Measurements from ENCODE around the gene ALDH3B1.

Gene ALDH3B1

DNA sequence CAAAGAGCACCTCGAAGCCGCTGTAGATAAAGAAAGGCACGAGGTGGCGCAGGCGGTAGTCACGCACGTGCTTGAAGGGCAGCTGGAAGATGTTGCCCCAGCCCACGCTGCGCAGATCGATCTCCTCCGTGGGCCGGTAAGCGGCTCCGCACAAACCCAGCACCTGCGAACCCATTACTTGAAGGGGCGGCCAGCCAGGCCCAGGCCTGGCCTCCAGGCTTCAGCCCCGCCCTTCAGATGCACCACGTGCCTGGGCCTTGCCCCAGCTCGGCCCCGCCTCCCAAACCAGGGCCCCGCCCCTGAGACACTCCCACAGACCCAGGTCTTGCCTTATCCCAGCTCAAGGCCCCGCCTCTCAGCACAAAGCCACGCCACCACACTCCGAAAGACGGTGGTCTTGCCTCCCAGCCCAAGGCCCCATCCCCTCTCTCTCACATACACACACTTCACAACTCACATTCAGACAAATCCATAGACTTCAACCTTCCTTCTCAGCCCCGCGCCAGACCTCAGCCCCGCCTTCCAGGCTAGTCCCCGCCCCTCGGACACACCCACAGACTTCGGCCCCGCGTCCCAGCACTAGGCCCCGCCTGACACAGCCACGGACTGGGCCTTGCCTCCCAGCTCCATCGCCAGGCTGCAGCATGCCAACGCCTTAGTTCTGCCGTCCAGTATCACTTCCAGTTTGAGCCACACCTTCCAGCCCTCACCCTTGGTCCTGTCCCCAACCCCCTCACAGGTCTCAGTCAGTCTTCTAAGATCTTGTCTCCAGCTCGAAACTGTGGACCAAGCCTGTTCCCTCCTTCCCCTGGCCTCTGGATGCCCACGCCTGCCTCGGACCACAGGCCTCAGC lies 13.3 kb upstream of the ALDH3B1 start:
- DNase-seq (ENCODE audit: low read depth in 3 of 3): peak in 2 of 3 experiments; percentile 30 to 54

DNA sequence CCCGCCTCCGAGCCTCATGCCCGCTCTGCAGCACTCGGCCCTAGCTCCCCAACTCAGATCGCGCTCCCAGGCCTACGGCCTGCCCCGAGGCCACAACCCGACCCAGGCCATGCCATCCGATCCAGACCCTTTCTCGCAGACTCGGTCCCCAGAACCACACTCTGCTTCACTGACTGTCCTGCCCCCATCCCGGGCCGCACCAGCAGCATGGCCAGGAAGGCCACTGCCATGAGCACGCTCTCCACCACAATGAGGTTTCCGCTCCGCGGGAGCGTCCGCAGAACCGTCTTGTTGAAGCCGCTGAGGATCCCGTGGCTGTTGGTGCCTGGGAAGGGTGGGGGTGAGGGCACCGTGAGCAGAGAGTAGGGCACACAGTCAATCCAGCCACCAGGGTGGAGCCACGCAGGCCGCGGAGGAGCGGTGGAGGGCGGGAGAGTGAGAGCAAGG lies 12.6 kb upstream of the ALDH3B1 start:
- no peak for DNase-seq (ENCODE audit: low read depth in 3 of 3)

DNA sequence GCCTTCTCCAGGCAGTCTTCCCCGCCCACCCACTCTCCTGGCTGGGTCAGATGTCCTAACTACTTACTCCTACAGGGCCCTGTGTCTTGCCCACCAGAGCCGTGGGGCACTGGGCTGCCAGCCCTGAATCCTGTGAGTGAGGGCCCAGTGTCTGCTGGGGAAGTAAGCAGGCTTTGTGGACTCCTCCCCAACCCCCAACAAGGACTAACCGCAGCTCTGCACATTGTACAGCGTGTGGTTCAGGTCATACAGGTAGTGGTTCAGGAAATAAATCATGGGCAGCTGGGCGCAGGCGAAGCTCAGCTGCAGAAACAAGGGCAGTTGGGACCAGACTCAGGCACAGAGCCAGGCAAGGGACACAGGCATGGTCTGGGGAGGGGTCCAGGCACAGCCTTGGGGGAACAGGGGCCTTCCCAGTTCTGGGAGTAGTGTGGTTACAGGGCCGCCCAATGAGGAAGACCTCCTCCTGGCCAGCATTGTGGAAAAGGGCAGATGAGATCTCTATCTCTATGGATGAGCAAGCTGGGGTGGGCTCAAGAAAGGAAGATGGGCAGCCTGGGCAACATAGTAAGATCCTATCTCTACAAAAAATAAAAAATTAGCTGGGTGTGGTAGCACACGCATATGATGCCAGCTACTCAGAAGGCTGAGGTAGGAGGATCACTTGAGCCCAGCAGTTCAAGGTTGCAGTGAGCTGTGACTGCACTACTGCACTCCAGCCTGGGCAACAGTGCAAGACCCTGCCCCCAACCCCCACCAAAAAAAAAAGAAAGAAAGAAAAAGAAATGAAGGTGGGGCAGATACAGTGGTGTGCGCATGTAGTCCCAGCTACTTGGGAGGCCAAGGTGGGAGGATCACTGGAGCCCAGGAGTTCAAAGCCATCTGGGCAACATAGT lies 11.7 kb upstream of the ALDH3B1 start:
- DNase-seq (ENCODE audit: low read depth in 3 of 3): no peak

DNA sequence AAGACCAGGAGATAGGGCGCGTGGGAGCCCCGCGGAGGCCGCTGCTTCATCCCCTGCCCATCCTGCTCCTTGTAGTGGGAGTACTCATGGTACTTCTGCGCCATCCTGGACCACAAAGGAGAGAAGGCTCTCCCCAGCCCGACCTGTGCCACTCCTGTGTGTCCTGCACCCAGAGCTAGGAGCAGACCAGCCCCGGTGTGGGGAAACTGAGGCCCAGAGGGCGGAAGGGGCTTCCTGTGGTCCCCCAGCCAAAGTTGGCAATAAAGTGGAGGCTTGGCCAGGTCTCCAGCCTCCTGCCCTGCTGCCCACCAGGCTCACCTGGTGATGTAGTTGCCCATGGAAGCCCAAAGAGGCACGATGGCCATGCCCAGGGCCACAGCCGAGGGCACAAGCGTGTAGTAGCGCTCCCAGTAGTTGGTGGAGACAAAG lies 10.9 kb upstream of the ALDH3B1 start:
- no peak for DNase-seq (ENCODE audit: low read depth in 3 of 3)

DNA sequence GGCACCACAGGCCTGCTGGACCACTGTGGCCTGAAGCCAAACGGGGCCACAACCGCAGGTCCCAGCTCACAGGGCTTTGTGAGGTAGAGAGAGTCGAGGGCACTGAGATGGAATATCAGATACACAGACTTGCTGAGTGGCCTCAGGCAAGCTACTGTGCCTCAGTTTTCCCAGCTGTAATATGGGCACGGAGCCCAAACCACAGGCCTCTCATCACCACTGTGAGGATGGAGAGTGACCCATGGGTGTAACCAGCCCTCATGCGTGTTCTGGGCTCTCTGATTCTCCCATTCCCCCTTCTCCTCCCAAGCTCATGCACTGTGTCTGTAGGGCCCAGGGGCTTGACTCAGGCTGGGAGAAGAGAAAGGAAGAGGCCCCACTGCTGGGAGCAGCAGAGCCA lies 10.4 kb upstream of the ALDH3B1 start:
- no peak for DNase-seq (ENCODE audit: low read depth in 3 of 3)

DNA sequence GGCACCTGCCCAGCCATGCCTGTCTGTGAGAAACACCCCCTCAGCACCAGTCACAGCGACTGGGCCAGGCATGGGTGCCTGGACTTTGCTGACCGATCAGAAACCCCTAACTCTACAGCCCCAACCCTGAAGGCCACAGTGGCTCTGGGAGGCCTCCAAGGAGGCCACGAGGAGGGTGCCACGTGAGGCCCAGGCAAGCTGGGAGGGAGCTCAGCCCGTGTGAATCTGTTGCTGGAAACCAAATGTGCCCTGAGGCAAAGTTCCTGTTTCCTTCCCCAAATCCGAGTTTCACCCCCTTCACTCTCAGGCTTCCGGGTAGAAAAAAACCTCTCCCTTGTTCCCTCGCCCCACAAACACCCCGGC lies 7.6 kb upstream of the ALDH3B1 start:
- no peak for DNase-seq (ENCODE audit: low read depth in 3 of 3)

DNA sequence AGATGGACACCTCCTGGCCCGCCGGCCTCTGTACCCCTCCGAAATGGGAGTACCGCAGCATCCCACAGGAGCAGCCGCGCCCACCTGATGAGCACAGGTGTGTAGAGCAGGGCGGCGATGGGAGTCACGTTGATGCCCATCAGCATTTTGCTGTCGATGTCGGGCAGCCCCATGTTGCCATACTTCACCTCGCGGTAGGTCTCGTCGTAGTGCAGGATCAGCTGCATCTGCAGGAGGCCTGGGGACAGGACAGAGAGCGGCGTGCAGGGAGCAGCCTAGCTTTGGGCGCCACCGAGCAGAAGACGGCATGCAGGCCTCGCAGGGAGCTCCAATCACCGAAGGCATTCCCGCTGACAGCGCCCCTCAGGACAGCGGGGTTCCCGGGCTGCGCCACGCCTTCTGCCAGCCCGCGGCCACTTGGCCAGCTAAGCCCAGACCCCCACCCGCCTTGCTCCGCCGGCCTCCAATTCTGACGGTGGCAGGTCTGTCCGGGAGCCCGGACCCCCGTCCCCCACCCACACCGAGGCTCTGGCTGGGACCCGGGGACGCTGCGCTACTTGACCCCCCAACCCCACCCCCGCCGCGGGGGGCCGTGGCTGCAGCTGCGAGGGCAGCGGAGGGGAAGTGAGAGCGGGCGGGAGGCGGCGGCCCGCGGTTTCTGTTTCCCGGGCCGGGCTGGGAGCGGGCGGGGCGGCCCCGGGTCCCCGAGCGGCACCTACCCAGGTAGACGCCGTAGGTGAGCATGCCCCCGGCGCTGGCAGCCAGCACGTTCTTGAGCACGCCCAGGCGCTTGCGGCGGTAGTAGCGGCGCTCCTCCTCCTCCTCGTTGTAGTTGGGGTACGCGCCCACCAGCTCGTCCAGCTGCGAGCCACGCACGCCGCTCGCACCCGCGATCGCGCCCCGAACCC lies 6.9 kb upstream of the ALDH3B1 start:
- peak in 2 of 3 experiments; percentile 24 to 41 for DNase-seq (ENCODE audit: low read depth in 3 of 3)

DNA sequence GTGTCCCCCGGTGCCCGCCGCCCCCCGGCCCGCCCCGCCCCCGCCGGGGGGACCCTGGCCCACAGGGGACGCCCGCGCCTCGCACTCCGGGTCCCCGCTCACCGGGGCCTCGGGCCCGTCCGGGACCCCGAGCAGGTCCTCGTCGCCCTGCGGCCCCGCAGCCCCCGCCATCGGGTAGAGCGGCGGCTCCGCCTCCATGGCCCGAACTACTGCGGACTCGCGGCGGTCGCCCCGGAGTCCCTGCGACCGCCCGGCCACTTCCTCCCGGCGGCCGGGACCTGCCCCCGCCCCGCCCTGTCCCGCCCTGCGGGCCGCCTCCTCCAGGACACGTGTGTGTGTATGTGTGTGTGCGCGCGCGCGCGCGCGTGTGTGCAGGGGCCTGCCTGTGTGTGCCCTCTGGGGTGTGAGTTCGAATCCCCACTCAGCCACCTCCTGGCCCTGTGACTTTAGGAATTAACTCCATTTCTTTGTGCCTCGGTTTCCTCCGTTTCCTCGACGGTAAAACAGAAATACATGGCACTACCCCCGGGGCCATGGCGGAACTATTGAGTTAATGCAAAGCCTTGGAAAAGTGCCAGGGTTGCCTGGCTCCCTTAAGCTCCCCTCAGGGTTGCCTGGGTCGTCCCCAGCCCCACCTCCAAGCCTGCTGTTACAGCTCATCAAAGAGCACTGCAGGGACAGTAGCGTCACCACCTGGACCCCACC lies 6.1 kb upstream of the ALDH3B1 start, which contains the start of gene UNC93B1:
TSS of gene UNC93B1 (minus strand) at position 252 of the 705 bp plus-strand sequence. CDS start at position 198, 54 bp downstream.
- DNase-seq (ENCODE audit: low read depth in 3 of 3): peak; percentile 56 to 85 (median 64)

DNA sequence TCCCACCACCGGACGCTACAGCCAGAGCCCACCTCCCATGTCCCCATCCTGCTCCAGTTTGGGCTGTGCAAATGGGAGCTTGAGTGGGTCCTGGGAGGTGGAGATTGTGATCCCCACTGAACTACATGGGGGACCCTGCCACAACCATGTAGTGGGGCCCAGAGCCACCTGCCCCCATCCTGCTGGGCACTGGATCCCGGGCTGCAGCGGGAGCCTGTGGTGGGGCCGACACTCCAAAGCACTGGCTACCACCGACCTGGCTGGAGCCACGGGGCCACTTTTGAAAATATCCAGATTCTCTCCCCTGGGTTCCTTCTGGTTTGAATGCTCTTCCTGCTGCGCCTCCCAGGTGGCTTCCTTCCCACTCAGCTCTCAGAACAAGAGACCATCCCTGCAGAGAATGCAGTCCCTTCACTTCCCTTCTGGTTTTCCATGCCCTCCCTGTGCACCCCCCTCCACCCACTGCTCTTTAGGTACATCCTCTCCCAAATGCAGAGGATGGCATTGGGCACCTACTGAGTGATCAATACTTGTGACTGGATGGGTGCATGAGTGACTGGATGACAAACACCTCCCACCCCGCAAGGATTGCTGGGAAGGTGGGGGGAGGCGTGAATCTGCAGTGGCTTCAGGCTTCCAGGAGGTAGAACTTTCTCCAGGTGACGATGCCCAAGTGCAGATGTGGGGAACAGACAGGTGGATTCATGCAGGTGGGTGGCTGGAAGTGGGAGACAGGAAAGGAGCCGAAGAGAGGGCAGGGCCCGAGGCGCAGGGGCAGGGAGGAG lies 5.4 kb upstream of the ALDH3B1 start:
- no peak for DNase-seq (ENCODE audit: low read depth in 3 of 3)

DNA sequence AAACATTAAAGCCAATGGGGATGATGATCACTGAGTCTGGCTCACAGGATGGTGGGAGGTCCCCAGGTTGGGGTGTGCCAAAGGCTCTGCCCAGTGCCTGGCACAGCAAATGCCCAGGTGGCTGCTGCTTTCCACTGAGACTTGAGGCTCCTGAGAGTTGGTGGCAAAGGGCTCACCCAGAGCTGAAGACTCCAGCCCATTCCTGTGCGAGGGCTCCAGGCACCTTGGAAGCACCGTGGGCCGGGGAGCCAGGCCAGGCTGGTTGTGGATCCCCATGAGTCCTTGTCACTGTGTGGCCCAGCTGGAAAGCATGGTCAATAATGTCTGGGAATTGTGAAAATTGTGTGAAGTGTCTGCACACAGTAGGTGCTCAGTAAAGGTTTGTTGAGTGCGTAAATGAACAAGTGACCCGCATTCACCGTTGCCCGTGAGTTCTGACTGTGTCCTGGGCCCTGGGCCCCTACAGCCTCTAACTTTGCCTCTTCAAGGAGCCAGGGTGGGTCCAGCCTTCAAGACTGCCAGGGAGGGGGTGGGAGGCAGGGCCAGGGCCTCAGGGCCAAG lies 3.4 kb upstream of the ALDH3B1 start:
- DNase-seq (ENCODE audit: low read depth in 3 of 3): no peak

DNA sequence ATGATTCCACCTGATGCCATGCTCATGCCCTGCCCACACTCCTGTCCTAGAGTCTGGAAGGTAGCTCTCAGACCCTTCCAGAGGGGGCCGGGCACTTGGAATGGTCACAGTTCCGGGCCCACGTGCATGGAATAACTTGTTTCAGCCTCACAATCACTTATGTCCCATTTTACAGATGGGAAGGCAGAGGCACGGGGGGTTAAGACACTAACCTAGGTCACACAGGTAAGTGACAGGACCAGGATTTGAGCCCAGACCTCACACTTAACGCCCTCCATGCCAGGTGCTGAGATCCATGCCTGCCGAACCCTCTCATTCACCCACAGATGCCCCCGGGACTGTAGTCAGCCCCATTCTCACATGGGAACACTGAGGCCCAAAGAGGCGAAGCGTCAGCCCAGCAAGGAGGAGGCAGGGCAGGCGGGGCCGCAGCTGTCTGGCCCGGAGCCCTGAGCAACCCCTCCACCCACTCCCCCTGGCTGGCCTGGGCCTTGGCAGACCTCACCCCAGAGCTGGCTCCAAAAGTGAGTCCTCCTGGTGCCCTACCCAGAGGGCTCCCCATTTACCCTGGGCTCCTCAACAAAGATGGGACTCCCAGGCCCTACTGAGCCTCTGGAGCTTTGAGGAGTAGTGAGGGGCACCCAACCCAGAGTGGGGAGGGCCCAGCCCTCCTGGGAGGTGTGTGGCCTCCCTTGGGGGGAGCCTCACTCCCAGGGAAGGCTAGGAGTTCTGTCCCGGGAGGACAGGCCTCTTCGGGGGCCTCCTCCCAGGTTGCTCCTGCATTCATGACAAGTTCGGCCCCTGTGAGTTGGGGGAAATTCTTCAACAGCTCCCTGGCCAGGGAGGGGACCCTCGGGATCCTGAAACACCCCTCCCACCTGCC lies 2.4 kb upstream of the ALDH3B1 start:
- DNase-seq (ENCODE audit: low read depth in 3 of 3): no peak

DNA sequence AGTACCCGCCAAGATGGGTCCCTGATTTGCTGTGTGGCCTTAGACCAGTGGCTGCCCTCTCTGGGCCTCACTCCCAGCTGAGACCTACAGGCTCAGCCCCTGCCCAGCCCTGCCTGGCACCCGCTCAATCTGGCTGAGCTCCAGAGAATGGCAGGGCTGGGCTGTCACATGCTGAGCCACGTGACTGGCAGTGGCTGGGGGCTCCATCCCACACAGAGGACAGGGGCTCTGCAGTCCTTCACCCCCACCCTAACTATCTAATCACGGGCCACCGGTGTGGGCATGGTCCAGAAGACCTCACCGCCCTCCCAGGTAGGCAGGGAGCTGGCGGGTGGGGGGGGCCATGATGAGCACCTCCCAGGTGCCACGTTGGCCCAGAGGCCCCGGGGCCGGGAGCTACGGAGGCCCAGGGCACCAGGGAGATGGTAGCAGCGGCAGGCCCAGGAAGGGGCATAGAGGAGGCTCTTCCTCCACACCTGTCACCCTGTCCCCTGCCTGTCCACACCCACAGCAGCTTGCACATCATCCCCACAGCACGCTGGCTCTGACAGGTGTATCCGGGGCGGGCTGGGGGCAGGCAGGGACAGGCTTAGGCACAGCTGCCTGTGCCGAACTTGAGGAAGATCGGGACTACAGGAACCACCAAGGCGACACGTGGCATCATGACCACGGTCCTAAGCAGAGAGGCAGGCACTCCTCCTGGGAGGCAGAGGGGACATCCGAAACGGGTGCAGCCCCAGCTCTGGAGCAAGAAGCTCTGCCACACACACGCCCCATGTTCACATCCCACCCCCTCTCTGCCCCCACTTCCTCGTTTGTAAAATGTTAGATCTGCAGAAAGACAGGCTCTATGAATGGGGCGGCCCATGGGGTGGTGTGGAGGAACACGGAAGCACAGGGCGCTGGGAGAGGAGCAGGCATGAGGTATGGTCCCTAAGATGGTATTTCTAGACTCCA lies 1.5 kb upstream of the ALDH3B1 start:
- no peak for DNase-seq (ENCODE audit: low read depth in 3 of 3)

DNA sequence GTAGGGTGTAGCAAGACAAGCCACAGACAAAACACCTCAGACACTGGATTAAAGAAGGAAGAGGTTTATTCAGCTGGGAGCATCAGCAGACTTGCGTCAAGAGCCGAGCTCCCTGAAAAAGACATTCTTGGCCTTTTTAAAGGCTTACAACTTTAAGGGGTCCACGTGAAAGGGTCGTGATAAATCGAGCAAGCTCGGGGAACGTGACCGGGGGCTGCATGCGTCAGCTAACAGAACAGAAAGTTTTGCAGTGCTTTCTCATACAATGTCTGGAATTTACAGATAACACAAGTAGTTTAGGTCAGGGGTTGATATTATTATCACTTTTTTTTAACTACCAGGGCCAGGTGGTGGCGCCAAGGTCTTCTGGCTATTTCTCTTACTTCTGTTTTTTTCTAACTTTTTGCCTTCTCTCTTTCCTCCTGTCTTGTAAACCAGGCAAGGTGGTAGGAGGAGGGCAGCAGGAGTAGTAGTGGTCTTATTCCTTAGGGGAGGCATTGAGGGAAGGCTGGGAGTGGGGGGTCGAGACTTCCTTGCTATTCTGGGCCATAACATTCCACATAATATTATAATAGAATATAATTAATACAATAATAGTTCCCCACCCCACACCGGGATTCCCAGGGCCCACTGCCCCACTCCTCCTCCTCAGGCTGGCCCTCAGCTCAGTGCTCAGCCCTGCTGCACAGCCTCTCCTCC lies 587 bp upstream of the ALDH3B1 start:
- no peak for DNase-seq (ENCODE audit: low read depth in 3 of 3)

DNA sequence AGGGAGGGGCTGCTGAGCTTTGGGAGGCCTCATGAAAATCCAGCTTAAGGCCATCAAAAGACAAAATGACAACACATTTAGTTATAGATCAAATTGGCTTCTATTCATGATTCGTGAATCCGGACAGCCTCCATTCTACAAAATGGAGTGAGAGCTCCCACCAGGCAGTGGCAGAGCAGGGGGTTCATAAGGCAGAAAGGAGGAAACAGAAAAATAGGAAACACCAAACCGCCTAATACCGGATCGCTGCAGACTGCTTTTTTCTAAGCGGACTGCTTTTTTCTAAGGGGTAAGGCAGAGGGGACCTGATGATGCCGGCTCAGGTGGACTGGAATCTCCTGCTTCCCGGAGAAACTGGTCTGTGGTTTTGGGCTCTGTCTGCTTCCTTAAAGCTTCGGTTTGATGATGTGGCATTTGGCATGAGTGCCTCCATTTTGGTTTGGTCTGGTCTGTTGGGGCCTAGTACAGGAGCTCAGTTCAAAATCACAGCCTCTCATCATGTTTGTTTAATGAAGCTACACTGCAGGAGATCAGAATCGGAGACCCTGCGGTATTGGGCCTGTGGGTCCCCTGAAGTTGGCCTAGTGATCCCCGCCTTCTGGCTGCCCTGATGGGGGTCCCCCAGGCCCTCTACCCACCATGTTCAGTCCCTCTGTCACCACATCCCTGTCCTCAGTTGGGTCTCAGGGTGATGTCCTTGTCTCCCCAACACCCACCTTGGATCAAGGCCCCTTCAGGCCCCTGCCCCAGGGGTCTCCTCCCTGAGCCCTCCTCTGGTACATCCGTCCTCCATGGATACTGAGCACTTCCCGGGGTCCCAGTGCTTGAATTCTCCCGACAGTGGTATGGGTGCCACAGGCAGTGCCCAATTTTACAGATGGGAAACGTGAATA lies 1.2 kb downstream of the ALDH3B1 start:
- no peak for DNase-seq (ENCODE audit: low read depth in 3 of 3)

DNA sequence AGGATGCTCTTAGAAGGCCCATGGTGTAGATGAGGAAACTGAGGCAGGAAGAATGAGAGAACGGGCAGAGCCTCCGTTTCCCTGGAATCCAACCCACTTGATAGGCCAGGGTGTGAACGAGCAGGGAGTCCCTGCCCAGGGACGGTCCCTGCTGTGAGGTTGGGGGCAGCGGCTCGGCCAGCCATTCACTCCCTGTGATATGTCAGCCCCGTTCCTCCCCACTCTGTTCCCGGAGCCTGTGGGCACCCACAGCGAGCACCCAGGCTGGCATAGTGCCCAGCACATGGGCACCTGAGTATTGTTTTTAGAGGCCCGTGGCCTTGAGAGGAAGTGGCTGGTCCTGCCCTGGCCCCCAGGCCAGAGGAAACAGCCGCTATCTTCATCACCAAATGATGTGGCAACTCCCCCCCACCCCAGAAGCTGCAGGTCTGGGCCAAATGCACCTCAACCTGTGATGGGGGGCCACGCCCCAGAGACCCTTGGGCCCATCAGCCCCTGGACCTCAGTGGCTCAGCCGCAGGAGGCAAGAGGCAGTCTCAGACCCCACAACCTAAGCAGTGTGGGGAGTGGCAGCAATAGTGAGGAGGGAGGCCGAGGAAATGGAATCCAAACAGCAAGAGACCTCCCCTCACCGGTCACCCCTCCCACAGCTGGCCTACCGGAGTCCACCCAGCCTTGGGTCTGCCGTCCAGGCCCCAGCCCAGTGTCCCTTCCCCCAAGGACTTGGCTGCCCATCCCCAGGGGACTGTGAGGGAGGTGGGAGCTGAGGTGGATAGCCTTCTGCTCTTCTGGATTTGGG lies 2.1 kb downstream of the ALDH3B1 start:
- DNase-seq (ENCODE audit: low read depth in 3 of 3): no peak
